ENCODE data around the gene ROBO1. TPM values are rescaled to one million over a fixed set of nuclear protein-coding genes. Genes with fewer than 3 reads are reported as not detected.

The ROBO1 gene
- total and polyA plus RNA-seq, 2 of the 8 experiments (the other 6 are each of a cell fraction or from before 2014, with no cell fraction given) = 51.4 to 91.0 TPM

DNA sequence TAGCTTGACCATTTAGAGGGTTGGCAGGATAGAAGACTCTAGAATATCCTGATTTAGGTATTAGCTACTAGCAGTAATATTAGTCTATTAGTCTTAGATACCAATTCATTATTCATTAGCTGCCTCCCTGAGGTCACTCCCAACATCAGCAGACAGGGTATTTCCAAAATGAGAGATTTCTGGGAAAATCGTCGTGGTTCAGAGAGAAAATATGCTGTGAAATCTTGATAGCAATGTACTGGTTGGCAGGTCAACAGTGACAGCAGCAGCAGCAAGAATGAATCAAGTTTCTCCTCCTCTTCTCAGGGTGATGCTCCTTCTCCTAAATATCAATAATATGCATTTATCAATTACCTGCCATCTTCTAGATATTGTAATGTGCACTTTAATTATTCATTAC is 41.3 kb upstream of the ROBO1 start:
- Histone ChIP-seq H3K79me1 (ENCODE audit: low read depth, low read length) (no peaks in the 10 kb centered on the region), H4K5ac (ENCODE audit: insufficient read length, low read depth, low read length) (no peak overlapping the region), H3K23me2 (ENCODE audit: low read depth, low read length) (no peaks in the 10 kb centered on the region), H4K20me1 (replicated peaks in 1 of 2; ENCODE audit: control insufficient read depth in 1 of 2, insufficient read depth in 2 of 2, low read length in 2 of 2) (no peaks in the 10 kb centered on the region), H3K36me3 (ENCODE audit: control insufficient read depth in 2 of 4, insufficient read depth in 4 of 4, low read length in 3 of 4) (no peaks in the 10 kb centered on the region), H3K9me3 (ENCODE audit: insufficient read depth in 2 of 2, low read depth in 1 of 2, low read length in 1 of 2) (no peaks in the 10 kb centered on the region), H3K4me1 (replicated peaks in 1 of 4; ENCODE audit: control insufficient read depth in 3 of 4, insufficient read depth in 4 of 4, low read length in 3 of 4) (peaks cover 0 to 2% (median 0%) of the 10 kb centered on the region in 4 experiments; a peak in 1 of 7 replicates), H3K23ac (ENCODE audit: insufficient read length) (no peak overlapping the region), H3K27me3 (replicated peaks in 1 of 4; ENCODE audit: control insufficient read depth in 3 of 4, extremely low read depth in 1 of 4, insufficient read depth in 3 of 4, low read length in 3 of 4) (no peaks in the 10 kb centered on the region), H3K4ac (replicated peaks; ENCODE audit: insufficient read length, low read depth, low read length) (no peak overlapping the region), H3K9ac (replicated peaks in 1 of 4; ENCODE audit: extremely low read depth in 1 of 4, low read depth in 3 of 4, low read length in 3 of 4) (no peak overlapping the region), H4K8ac (ENCODE audit: extremely low read depth, insufficient read depth, low read length) (no peak overlapping the region), H2BK120ac (replicated peaks; ENCODE audit: low read depth, low read length) (no peak overlapping the region), H3K79me2 (ENCODE audit: control insufficient read depth in 1 of 2, insufficient read depth in 2 of 2, low read length in 2 of 2) (no peaks in the 10 kb centered on the region), H4K91ac (replicated peaks; ENCODE audit: insufficient read length, low read length) (no peak overlapping the region), H2AFZ (ENCODE audit: low read length) (no peak overlapping the region; the same call in 1 of the 2 replicates), H2BK15ac (ENCODE audit: low read length) (no peak overlapping the region), H2BK12ac (ENCODE audit: low read depth, low read length) (no peak overlapping the region), H2BK20ac (ENCODE audit: low read length) (no peak overlapping the region), H3K27ac (ENCODE audit: low read depth, low read length) (no peak overlapping the region), H2BK5ac (ENCODE audit: low read depth, low read length) (no peak overlapping the region), H3K18ac (ENCODE audit: extremely low read depth, low read length) (no peak overlapping the region), H3K4me2 (ENCODE audit: insufficient read depth in 1 of 2, low read depth in 2 of 2, low read length in 2 of 2) (no peak overlapping the region), H2AK5ac (ENCODE audit: low read depth, low read length) (no peak overlapping the region), H3K14ac (ENCODE audit: insufficient read length) (no peak overlapping the region), H3K4me3 (ENCODE audit: extremely low read depth in 1 of 4, insufficient read depth in 2 of 4, low read depth in 3 of 4, low read length in 4 of 4) (no peak overlapping the region), H3K56ac (replicated peaks; ENCODE audit: insufficient read length, low read depth, low read length) (no peak overlapping the region)
- DNase-seq (ENCODE audit: low read depth in 1 of 2, low spot score in 2 of 2) = no peak
- ChIA-PET CTCF (ENCODE audit: partially characterized antibody) (no interaction called here), POLR2A (ENCODE audit: partially characterized antibody) (no interaction called here)
- no peak for FAIRE-seq
- WGBS, 2 experiments (ENCODE audit: extremely low coverage in 1 of 2, insufficient coverage in 1 of 2, insufficient read length in 1 of 2, insufficient replicate concordance in 2 of 2, low coverage in 1 of 2, low lambda C conversion rate in 2 of 2, missing lambda C conversion rate in 1 of 2) = 90% methylated on average over 2 of the region's 2 CpGs; no CpG with 5 or more reads in 1 of the 2 experiments
- TF ChIP-seq SIX5 (IDR thresholded peaks at IDR 0.05; ENCODE audit: low read depth, low read length) (no peak), TBP (IDR thresholded peaks at IDR 0.05; ENCODE audit: low read depth, low read length) (no peak), HDAC6 (IDR thresholded peaks at IDR 0.05; ENCODE audit: low read depth, low read length) (no peak), ZNF274 (IDR thresholded peaks at IDR 0.05; ENCODE audit: borderline replicate concordance, extremely low read depth, low read length) (no peak), RXRA (IDR thresholded peaks at IDR 0.05; ENCODE audit: insufficient read depth, low read depth, low read length) (no peak)
- TF ChIP-seq, protein P1, sequence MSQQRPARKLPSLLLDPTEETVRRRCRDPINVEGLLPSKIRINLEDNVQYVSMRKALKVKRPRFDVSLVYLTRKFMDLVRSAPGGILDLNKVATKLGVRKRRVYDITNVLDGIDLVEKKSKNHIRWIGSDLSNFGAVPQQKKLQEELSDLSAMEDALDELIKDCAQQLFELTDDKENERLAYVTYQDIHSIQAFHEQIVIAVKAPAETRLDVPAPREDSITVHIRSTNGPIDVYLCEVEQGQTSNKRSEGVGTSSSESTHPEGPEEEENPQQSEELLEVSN (IDR thresholded peaks at IDR 0.05) = no peak
